SIG-M5 treated with dmso at 0.1 percent for 504 hours (cell line): Measurements from ENCODE around the gene CORO2B.

Experiments used
- DNase-seq: peaks from one replicate; lab custom pipeline; 2025; ENCODE audit not compliant: unreplicated experiment; lab: John Stamatoyannopoulos, UW

Gene CORO2B

GRCh38 chr15:68578980-68579935 is at the start of gene CORO2B:
TSS of gene CORO2B (plus strand) at chr15:68578993. CDS start at chr15:68579263, 270 bp downstream.
- DNase-seq: no peak

- no peak for DNase-seq
Observed at GRCh38 chr15:68531387-68532179, 47.2 kb upstream of the CORO2B start.

GRCh38 chr15:68536331-68537095 is 42.3 kb upstream of the CORO2B start:
- peak; percentile 17 for DNase-seq

- DNase-seq: no peak
Observed at GRCh38 chr15:68537097-68537496, 41.7 kb upstream of the CORO2B start.

GRCh38 chr15:68537506-68537905 is 41.3 kb upstream of the CORO2B start:
- DNase-seq: no peak

GRCh38 chr15:68538311-68538710 is 40.5 kb upstream of the CORO2B start:
- DNase-seq: no peak

GRCh38 chr15:68541743-68542142 is 37.0 kb upstream of the CORO2B start:
- DNase-seq: no peak

GRCh38 chr15:68542348-68542747 is 36.4 kb upstream of the CORO2B start:
- no peak for DNase-seq

GRCh38 chr15:68542771-68543164 is 36.0 kb upstream of the CORO2B start:
- DNase-seq: no peak

- no peak for DNase-seq
Observed at GRCh38 chr15:68543165-68544008, 35.4 kb upstream of the CORO2B start.

- DNase-seq: no peak
Observed at GRCh38 chr15:68546318-68546717, 32.5 kb upstream of the CORO2B start.

GRCh38 chr15:68548364-68548763 is 30.4 kb upstream of the CORO2B start:
- DNase-seq: no peak

- no peak for DNase-seq
Observed at GRCh38 chr15:68550004-68550403, 28.8 kb upstream of the CORO2B start.

GRCh38 chr15:68550498-68551295 is 28.1 kb upstream of the CORO2B start:
- DNase-seq: peak; percentile 32

- DNase-seq: no peak
Observed at GRCh38 chr15:68551296-68551635, 27.5 kb upstream of the CORO2B start.

GRCh38 chr15:68552344-68552743 is 26.4 kb upstream of the CORO2B start:
- no peak for DNase-seq

GRCh38 chr15:68552773-68553172 is 26.0 kb upstream of the CORO2B start:
- no peak for DNase-seq

GRCh38 chr15:68553314-68553993 is 25.3 kb upstream of the CORO2B start:
- no peak for DNase-seq
